HG02973 (cell line): Measurements from ENCODE around the gene HNRNPAB.

Experiments used
- ATAC-seq: cut with Tn5 transposase; IDR thresholded peaks from one replicate; pipeline ENCODE4 v1.9.1; 2021; ENCODE audit warnings: moderate library complexity; ENCODE audit not compliant: unreplicated experiment

The HNRNPAB gene

DNA sequence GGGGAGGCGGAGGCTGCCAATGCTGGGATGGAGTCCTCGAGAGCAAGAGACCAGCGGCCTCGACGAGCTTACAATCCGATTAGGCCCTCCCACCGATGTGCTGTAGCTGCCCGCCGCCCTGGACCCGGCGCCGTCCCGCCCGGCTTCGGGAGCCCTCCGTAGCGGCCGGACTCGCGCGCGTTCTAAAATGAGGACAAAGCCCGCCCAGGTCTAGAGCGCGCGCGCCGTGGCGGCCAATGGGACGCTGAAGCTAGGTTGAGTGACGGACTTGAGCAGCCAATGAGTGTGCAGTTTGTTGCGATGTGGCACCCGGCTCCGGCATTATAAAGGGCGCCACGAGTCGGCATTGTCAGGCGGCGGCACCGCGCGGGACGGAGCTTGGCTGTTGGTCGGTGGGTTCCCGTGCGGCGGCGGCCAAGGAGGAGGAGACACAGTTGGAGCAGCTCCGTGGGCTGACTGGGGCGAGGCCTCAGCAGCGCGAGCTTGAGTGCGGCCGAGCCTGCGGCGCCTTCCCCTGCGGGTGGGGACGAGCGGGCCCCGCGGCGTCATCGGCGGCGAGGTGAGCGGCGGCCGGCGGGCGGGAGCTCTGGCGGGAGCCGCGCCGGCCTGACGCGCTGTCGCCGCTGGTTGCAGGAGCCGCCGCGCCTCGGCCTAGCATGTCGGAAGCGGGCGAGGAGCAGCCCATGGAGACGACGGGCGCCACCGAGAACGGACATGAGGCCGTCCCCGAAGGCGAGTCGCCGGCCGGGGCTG is at the start of gene HNRNPAB:
HNRNPAB (plus strand) TSS at position 352 of the 753 bp plus-strand sequence; CDS start at position 657, 305 bp downstream.
- ATAC-seq = peak; percentile 79

DNA sequence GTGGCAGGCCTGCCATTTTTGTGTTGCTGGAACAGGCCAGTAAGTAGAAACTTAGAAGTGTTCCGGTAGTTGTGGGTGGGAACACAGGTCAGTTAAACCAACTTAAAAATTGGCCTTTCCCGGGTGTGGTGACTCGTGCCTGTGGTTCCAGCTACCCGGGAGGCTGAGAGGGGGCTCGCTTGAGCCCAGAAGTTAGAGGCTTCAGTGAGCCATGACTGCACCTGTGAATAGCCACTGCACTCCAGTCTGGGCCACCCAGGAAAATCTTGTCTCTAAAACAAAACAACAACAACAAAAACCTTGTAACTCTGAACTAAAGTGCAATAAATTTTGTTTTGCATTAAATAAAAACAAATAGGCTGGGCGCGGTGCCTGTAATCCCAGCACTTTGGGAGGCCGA is 49.3 kb upstream of the HNRNPAB start:
- ATAC-seq = no peak

- ATAC-seq = no peak
Measured at GRCh38 chr5:178160176-178160575, 44.2 kb upstream of the HNRNPAB start.

- no peak for ATAC-seq
Measured at GRCh38 chr5:178162481-178162880, 41.9 kb upstream of the HNRNPAB start.

GRCh38 chr5:178163772-178164735 is 40.3 kb upstream of the HNRNPAB start:
- ATAC-seq = peak; percentile 87

GRCh38 chr5:178165581-178165980 is 38.8 kb upstream of the HNRNPAB start:
- ATAC-seq = no peak

GRCh38 chr5:178170455-178170854 is 33.9 kb upstream of the HNRNPAB start:
- ATAC-seq = no peak

- ATAC-seq = no peak
Measured at GRCh38 chr5:178174456-178174855, 29.9 kb upstream of the HNRNPAB start.

DNA sequence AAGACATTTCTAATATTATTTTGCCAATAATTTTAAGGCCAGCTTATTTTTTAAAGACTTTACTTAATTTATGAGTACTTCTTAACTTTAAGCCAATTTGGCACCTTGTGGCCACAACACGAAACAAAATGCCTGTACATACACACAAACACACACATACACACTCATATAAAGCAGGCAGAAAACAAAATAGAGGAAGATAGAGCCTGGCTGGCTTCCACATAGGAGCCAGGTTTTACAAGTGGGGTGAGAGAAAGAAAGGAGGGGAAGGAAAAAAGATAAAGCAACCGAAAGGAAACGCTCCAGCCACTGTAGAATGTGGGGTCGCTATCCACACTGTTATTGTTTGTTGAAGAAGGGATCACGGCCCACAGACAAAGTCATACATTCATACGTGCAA is 27.5 kb upstream of the HNRNPAB start:
- no peak for ATAC-seq

DNA sequence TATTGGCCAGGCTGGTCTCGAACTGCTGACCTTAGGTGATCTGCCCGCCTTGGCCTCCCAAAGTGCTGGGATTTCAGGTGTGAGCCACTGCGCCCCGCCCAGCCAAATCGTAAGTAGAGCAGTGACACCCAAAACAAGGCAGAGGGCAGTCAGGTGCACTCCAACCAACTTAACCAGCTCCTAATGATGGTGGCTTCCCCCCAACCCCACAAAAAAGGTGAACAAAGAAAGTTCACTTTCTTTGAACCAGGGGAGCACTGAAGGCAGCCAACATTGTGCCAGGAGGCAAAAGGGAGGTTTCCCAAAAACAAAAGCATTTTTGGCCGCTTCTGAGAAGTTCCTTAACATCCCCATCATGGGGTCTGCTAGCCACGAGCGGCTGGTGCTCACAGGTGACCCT is 26.8 kb upstream of the HNRNPAB start:
- ATAC-seq = no peak

GRCh38 chr5:178180141-178180863 is 24.0 kb upstream of the HNRNPAB start:
- no peak for ATAC-seq

DNA sequence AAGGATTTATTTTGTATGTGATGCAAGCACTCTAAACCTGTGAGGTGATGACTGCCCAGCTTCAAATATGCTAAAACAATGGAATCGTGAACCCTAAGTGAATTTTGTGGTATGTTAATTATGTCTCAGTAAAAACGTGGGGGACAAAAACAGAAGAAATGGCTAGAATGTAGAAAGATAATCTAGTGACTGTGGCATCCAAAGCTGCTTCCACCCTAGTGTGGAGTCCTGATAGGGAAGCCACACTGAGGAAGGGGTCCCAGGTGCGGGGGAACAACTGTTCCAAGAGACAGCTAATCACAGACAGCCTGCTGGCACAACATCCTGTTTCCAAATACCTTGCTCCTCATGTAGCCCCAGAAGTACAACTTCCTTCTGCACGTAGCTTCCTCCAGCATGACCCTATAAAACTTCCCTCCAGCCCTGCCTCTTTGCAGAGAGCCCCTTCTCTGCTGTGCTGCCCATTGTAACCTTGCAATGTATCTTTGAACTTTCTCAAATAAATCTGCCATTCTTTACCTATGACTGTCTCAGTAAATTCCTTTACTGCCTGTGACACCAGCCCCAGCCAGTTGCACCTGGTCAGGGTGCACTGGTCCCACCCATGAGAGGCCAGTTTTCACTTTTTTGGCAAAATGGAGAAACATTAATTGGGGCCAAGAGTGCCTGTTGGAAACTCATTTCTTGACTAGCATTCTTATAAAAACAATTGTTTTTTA is 22.0 kb upstream of the HNRNPAB start:
- no peak for ATAC-seq

- ATAC-seq = no peak
Measured at GRCh38 chr5:178186427-178186826, 17.9 kb upstream of the HNRNPAB start.

DNA sequence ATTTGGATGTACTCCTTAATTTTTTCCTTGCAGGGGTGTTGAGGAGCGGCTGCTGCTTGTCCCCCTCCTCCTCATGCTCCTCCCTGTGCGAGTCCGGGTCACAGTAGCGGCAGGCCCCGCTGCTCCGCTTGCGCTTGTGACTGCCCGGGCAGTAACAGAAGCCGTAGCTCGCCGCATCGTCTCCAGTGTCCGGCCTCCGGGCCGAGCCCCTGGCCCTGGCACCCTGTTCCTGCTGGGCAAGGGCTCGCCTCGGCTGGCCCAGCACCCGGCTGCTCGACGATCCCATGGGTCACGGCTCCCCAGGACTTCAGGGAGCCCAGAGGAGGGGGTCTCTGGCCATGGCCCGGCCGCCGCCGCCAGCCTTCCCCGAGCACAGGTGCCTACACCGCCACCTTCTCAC is 17.3 kb upstream of the HNRNPAB start, which contains the start of gene GMCL2:
GMCL2 (minus strand) TSS at position 358 of the 400 bp plus-strand sequence; CDS start at position 286, 72 bp downstream.
- ATAC-seq = no peak

GRCh38 chr5:178189433-178189832 is 14.9 kb upstream of the HNRNPAB start:
- ATAC-seq = no peak

DNA sequence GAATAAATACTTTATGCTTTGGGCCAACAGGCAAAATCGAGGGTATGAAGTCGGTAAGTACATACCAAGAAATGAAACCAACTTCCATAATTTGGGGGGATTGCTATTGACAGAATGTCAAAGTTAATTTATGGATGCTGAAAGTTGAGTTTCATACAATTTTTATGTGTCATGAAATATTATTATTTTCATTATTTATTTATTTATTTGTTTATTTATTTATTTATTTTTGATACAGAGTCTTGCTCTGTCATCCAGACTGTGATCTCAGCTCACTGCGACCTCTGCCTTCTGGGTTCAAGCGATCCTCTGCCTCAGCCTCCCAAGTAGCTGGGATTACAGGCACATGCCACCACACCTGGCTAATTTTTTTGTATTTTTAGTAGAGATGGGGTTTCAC is 12.7 kb upstream of the HNRNPAB start:
- ATAC-seq = no peak

GRCh38 chr5:178192244-178192643 is 12.1 kb upstream of the HNRNPAB start:
- ATAC-seq = no peak

DNA sequence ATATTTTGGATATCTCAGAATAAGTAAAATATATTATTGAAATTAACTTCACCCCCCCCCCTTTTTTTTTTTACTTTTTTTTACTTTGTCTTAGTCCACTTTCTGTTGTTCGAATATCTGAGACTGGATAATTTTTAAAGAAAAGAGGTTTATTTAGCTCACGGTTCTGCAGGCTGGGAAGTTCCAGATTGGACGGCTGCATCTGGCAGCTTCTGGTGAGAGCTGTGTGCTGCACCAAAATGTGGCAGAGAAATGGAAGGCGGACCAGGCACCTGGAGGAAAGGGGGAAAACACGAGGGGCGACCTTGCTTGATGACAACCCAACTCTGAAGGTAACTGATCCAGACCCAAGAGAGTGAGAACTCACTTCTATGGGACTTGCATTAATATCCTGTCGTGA is 11.5 kb upstream of the HNRNPAB start:
- no peak for ATAC-seq

DNA sequence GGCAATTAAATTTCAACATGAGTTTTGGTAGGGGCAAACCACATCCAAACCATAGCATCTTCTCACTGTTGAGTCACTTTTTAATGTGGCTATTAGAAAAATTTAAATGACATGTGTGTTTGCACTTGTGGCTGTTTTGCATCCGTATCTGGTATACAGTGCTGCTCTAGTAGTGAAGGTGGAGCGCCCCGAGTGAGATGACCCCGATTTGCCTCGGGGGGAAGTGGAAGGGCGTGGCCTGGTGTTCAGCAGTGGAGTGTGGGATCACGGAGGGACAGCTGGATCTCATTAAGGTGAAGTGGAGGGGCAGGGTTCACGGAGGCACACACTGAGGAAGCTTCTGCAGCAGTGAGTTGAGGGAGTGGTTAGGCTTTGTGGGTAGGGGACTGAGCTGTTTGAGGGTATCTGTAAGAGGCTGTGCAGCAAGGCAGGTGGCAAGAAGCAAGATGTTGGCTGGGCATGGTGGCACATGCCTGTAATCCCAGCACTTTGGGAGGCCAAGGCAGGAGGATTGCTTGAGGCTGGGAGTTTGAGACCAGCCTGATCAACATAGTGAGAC is 11.0 kb upstream of the HNRNPAB start:
- ATAC-seq = no peak

DNA sequence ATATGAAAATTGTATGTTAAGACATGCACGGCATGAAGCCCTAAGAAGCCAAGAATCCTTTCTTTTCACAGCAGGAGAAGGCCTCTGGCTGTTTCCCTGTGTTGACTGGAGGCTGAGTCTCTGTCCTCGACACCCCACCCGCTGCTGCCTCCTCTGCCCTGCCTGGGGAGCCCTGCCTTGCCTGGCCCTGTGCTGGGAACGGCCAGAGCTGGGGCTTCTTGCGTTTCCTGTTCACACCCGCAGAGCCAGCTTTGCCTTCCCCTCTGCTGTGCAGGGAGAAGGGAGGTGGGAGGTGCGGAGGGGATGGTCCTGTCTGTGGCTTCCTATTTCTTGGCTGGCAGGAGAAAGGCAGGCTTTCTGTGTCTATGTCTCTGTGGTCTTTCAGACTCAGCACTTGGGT is 10.3 kb upstream of the HNRNPAB start:
- no peak for ATAC-seq
